ENCODE data around the gene FIGN. TPM values are rescaled to one million over a fixed set of nuclear protein-coding genes. Genes with fewer than 3 reads are reported as not detected.

The FIGN gene
- total RNA-seq, 2 experiments from 2014 or later = not detected

DNA sequence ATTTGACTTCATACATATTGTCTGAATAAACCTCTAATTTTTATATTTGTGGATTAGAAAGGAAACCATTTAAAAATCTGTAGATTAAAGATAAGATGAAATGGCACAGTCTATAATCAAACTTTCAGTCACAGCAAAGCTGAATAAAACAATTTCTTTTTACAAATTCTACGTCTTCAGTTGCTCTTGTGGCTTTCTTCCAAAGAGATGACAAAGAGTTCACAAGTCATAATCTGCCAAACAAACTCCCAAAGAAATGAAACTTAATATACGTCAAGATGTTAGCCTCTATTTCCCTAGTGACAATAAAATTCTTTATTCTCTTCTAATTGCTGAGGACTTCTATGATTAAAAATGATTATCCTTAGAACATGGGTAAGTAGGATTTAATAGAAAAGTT is 66.3 kb downstream of the FIGN start:
- no peaks in the 10 kb centered on the region for H3K36me3 Mint-ChIP-seq (ENCODE audit: low read depth)
- no peaks in the 10 kb centered on the region for H3K27me3 Mint-ChIP-seq
- intact Hi-C loops (cut with micrococcal nuclease) = no loop called here
- POLR2A ChIA-PET = no interaction called here
- no peak overlapping the region for H3K27ac Mint-ChIP-seq
- DNase-seq (no peak), ATAC-seq (no peak)
- H3K4me1 Mint-ChIP-seq (ENCODE audit: low read depth) = no peaks in the 10 kb centered on the region
- TF ChIP-seq, protein P1, sequence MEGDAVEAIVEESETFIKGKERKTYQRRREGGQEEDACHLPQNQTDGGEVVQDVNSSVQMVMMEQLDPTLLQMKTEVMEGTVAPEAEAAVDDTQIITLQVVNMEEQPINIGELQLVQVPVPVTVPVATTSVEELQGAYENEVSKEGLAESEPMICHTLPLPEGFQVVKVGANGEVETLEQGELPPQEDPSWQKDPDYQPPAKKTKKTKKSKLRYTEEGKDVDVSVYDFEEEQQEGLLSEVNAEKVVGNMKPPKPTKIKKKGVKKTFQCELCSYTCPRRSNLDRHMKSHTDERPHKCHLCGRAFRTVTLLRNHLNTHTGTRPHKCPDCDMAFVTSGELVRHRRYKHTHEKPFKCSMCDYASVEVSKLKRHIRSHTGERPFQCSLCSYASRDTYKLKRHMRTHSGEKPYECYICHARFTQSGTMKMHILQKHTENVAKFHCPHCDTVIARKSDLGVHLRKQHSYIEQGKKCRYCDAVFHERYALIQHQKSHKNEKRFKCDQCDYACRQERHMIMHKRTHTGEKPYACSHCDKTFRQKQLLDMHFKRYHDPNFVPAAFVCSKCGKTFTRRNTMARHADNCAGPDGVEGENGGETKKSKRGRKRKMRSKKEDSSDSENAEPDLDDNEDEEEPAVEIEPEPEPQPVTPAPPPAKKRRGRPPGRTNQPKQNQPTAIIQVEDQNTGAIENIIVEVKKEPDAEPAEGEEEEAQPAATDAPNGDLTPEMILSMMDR (IDR thresholded peaks at IDR 0.05) = no peak
- no peak overlapping the region for H3K4me3 Mint-ChIP-seq
- peaks cover 1% of the 10 kb centered on the region for H3K9me3 Mint-ChIP-seq
- CTCF ChIA-PET = no interaction called here

DNA sequence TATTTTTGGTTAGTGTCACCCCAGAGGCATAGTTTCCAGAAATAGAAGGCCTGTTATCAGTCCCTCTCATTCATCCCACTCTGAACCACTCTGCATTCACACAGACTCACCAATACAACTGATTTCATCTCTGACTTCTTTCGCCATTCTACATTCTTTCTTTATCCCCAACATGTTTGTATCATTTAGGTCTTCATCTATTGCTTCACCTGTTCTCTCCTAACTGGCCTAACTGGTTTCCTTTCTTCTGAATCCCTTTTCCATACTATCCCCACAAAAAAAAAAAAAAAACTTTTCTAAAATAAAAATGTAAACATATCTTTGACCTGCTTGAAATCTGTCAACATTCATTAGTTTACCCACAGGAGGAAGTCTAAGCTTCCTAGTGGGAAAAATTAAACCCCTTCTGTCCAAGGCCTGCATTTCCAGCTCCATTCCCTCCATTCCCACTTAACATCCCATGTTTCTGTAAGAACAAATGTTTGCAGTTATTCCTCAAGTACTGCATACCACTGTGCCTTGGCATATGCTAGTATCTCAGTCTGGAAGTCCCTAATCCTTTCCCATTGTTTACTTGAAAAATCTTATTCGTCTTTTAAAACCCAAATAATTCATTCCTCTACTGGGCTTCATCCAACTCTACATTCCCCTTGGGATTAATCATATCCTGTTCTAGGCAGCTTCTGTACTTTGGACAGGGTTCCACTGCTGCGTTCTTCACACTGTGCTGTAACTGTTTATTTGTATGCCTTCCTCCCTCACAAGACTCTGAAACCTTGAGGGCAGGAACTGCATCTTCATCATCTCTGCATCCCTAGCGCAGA is 68.5 kb downstream of the FIGN start:
- H3K4me1 Mint-ChIP-seq (ENCODE audit: low read depth) = no peaks in the 10 kb centered on the region

DNA sequence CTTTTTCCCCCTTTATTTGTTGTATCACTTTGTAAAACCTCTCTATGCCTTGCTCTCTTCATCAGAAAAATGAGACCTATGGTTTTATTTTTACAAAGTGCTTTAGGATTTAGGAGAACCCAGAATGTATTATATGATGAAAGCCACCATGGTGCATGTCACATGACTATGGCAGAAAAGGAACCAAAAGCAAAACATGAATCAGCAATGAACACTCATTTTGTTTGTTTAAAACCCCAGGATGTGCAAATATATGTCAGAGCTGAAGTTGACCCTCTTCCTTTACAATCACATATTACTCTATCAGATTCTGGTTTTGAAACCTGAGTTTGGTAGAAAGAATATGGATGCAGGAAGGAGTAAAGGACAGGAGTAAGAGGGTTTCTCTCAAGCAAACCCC is 70.0 kb downstream of the FIGN start:
- no peak for ATAC-seq
- CTCF ChIA-PET = no interaction called here
- DNase-seq = no peak
- H3K36me3 Mint-ChIP-seq (ENCODE audit: low read depth) = no peaks in the 10 kb centered on the region
- no peaks in the 10 kb centered on the region for H3K27me3 Mint-ChIP-seq
- intact Hi-C loops (cut with micrococcal nuclease) = no loop called here
- TF ChIP-seq, protein P1 (IDR thresholded peaks at IDR 0.05) = no peak
- H3K9me3 Mint-ChIP-seq = peaks cover 6% of the 10 kb centered on the region
- no peaks in the 10 kb centered on the region for H3K4me1 Mint-ChIP-seq (ENCODE audit: low read depth)
- no peak overlapping the region for H3K27ac Mint-ChIP-seq
- POLR2A ChIA-PET = no interaction called here
- H3K4me3 Mint-ChIP-seq = no peak overlapping the region

More for the DNA sequence above, 68.5 kb downstream of the FIGN start:
- no peak for DNase-seq
- H3K9me3 Mint-ChIP-seq = peaks cover 4% of the 10 kb centered on the region
- TF ChIP-seq, protein P1 (IDR thresholded peaks at IDR 0.05) = no peak
- ChIA-PET CTCF (no interaction called here), POLR2A (no interaction called here)
- no peaks in the 10 kb centered on the region for H3K27me3 Mint-ChIP-seq
- intact Hi-C loops (cut with micrococcal nuclease) = no loop called here
- no peaks in the 10 kb centered on the region for H3K36me3 Mint-ChIP-seq (ENCODE audit: low read depth)
- no peak overlapping the region for H3K4me3 Mint-ChIP-seq
- no peak for ATAC-seq
- no peak overlapping the region for H3K27ac Mint-ChIP-seq

DNA sequence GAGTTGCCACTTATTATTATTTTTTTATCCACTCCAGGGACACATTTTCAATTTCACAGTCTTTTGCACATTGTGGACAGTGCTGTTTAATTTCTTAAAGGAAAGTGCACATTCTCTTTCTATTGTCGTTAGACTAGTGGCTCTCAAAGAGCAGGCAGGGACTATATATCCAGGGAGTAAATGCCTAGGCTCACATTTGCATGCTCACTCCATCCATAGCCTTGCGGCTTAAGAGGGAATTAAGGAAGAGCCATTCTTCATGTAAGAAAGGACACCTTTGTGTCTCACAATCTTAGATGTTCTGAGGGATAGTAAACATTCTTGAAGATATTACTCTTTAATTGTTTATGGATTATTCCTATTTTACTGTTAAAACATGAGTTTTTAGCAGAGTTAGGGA is 70.8 kb downstream of the FIGN start:
- TF ChIP-seq, protein P1 (IDR thresholded peaks at IDR 0.05) = no peak
- Mint-ChIP-seq H3K4me3 (no peak overlapping the region), H3K4me1 (ENCODE audit: low read depth) (no peaks in the 10 kb centered on the region), H3K27me3 (no peaks in the 10 kb centered on the region), H3K27ac (no peak overlapping the region), H3K9me3 (peaks cover 6% of the 10 kb centered on the region), H3K36me3 (ENCODE audit: low read depth) (no peaks in the 10 kb centered on the region)
- ATAC-seq (no peak), DNase-seq (no peak)
- ChIA-PET POLR2A (no interaction called here), CTCF (no interaction called here)
- intact Hi-C loops (cut with micrococcal nuclease) = no loop called here

DNA sequence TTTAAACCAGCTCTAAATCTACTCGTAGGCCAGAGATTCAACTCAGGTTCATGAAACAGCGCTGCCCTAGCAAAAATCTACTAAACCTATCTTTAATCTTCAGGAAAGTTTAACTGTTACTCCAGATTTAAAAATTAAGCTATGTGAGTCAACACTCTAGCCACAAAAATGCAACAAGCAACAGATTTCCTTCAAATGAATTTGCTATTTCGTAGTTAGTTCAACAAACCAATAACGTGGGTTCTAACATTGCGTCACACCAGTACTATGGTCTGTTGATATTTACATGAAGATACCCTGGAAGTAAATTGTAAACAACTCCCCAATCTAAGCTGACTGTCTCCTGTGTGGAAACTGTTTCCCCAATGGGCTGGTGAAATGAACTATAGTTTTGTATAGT is 71.2 kb downstream of the FIGN start:
- Mint-ChIP-seq H3K9me3 (peaks cover 6% of the 10 kb centered on the region), H3K4me1 (ENCODE audit: low read depth) (no peaks in the 10 kb centered on the region), H3K4me3 (no peak overlapping the region), H3K36me3 (ENCODE audit: low read depth) (no peaks in the 10 kb centered on the region), H3K27ac (no peak overlapping the region), H3K27me3 (no peaks in the 10 kb centered on the region)
- ATAC-seq (no peak), DNase-seq (no peak)
- TF ChIP-seq, protein P1 (IDR thresholded peaks at IDR 0.05) = no peak
- intact Hi-C loops (cut with micrococcal nuclease) = no loop called here
- CTCF ChIA-PET = no interaction called here
- POLR2A ChIA-PET = no interaction called here
